ENCODE data around the gene VGLL4. TPM values are rescaled to one million over a fixed set of nuclear protein-coding genes. Genes with fewer than 3 reads are reported as not detected.

Gene VGLL4
- total RNA-seq, 4 donors from 2014 or later, result 66.8 to 86.5 (median 75.9) TPM

DNA sequence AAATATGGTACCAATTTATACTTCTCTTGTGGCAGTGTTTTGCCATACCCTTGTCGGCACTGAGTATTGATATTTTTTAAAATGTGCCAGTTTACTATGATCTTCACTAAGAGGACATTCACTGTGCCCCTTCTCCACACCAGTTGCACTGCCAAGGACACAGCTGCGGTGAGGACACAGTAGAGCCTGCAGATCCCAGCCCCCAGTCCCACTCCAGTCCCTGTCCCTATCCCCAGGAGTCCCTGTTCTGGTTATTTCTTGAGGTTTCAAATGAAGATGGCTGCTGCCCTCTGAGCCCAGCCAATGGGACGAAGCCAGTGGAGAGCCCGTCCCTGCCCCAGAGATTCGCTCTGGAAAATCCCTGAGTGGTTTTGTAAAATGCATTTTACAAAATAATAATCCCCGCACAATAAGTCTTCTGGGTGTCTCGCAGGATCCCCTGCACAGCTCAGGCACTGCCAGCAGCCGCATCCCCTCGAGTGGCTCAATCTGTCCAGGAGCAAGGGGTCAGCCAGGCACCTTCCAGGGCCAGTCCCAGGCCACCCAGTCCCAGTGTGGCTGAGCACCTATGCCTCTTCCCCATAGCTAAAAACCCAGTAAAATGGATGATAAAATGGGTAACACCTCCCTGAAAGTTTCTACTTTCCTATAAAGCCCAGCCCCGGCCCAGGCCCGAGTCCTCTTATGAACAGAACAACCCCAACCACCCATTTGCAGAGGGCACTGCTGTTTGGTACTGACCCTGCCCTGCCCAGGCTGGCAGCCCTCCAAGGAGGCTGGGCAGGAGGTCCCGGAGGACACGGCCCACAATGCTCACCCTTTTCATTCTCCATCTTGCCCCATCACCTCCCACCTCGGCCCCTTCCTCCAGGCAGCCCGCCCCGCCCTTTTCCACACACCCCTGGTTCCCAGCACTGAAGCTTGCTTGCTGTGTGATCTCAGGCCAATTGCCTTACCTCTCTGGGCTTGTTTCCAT, 91.1 kb downstream of the VGLL4 start:
- Histone ChIP-seq H3K27me3 (no peaks in the 10 kb centered on the region), H3K4me3 (no peak overlapping the region), H3K27ac (peak overlapping the region; percentile 3), H3K36me3 (peaks cover 15% of the 10 kb centered on the region), H3K4me1 (peaks cover 50% of the 10 kb centered on the region), H3K9me3 (no peaks in the 10 kb centered on the region)
- no peak for TF ChIP-seq EP300 (IDR thresholded peaks at IDR 0.05)
- no peak for TF ChIP-seq POLR2AphosphoS5 (IDR thresholded peaks at IDR 0.05)
- TF ChIP-seq, protein P1, sequence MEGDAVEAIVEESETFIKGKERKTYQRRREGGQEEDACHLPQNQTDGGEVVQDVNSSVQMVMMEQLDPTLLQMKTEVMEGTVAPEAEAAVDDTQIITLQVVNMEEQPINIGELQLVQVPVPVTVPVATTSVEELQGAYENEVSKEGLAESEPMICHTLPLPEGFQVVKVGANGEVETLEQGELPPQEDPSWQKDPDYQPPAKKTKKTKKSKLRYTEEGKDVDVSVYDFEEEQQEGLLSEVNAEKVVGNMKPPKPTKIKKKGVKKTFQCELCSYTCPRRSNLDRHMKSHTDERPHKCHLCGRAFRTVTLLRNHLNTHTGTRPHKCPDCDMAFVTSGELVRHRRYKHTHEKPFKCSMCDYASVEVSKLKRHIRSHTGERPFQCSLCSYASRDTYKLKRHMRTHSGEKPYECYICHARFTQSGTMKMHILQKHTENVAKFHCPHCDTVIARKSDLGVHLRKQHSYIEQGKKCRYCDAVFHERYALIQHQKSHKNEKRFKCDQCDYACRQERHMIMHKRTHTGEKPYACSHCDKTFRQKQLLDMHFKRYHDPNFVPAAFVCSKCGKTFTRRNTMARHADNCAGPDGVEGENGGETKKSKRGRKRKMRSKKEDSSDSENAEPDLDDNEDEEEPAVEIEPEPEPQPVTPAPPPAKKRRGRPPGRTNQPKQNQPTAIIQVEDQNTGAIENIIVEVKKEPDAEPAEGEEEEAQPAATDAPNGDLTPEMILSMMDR (IDR thresholded peaks at IDR 0.05), result no peak
- TF ChIP-seq POLR2A (IDR thresholded peaks at IDR 0.05), result no peak
- WGBS, result 89% methylated on average over 16 of the region's 16 CpGs
- peak in 1 of 2 donors; percentile 63 for DNase-seq (ENCODE audit: low spot score in 2 of 2)

DNA sequence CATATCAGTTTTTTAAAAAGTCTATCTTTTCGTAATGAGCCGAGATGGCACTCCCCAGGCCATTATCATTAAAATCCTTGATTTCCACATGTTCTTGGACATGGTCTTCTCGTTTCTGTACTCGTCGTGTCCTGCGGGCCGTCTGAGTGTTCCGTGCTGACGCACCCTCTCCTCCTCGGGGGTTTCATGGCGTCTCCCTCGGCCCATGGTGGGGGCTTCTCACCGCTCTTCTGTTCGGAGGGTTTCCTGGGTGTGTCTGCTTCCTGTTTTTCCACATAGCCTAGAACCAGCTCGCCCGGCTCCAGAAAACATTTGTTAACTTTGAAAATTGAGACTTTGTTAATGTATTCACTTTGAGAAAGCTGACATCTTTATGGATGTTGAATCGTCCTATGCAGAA, 92.7 kb downstream of the VGLL4 start:
- Histone ChIP-seq H3K27me3 (no peaks in the 10 kb centered on the region), H3K36me3 (peaks cover 16% of the 10 kb centered on the region), H3K9me3 (no peaks in the 10 kb centered on the region), H3K4me3 (no peak overlapping the region), H3K4me1 (peaks cover 34% of the 10 kb centered on the region), H3K27ac (peak overlapping the region; percentile 57)
- TF ChIP-seq POLR2A (IDR thresholded peaks at IDR 0.05), result no peak
- TF ChIP-seq EP300 (IDR thresholded peaks at IDR 0.05), result no peak
- TF ChIP-seq, protein P1 (IDR thresholded peaks at IDR 0.05), result no peak
- no peak for TF ChIP-seq POLR2AphosphoS5 (IDR thresholded peaks at IDR 0.05)
- peak in 1 of 2 donors; percentile 81 for DNase-seq (ENCODE audit: low spot score in 2 of 2)
- WGBS, result 40% methylated on average over 17 of the region's 17 CpGs

DNA sequence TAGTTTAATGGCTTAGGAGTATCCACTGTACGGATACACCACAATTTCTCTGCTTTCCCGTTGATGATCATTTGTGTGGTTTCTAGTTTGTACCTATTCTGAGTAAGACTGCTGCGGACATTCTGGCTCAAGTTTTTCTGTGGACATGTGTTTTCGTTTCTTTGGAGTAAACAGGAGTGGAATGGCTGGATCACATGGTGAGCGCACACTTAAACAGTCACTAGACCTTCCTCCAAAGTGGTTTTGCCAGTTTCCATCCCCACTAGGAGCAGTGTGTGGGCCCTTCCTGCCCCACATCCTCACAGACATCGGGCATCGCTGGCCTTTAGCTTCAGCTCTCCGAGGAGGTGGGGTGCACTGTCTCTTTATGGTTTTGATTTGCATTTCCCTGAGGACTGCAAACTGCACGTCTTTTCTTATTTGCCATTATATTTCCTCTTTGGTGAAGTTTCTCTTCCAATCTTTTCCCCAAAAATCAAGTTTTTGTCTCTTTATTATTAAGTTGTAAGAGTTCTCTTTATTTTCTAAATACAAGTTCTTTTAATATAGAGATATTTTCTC, 94.1 kb downstream of the VGLL4 start:
- WGBS, result 66% methylated on average over 9 of the region's 9 CpGs
- Histone ChIP-seq H3K4me1 (peaks cover 35% of the 10 kb centered on the region), H3K27me3 (no peaks in the 10 kb centered on the region), H3K36me3 (peaks cover 12% of the 10 kb centered on the region), H3K9me3 (no peaks in the 10 kb centered on the region), H3K27ac (no peak overlapping the region), H3K4me3 (no peak overlapping the region)
- TF ChIP-seq, protein P1 (IDR thresholded peaks at IDR 0.05), result no peak
- TF ChIP-seq POLR2A (IDR thresholded peaks at IDR 0.05), result no peak
- no peak for TF ChIP-seq EP300 (IDR thresholded peaks at IDR 0.05)
- no peak for TF ChIP-seq POLR2AphosphoS5 (IDR thresholded peaks at IDR 0.05)
- DNase-seq (ENCODE audit: low spot score in 2 of 2), result peak in 1 of 2 donors; percentile 38

DNA sequence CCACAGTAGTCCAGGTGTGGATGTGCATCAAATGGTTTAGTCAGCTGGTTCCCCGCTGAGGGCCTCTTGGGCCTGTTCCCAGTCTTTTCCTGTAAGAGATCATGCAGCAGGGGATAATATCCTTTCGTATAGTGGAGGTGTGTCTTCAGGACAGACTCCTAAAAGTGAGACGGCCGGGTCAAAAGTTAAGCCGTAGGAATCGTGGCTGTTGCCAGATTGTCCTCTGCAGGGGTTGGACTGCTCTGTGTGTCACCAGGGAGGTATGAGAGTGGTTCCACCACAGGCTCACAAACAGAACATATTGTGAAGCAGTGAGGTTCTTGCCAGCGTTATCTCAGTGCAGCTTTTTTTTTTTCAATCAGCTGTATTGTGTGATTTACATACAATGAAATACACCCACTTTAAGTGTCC, 95.0 kb downstream of the VGLL4 start:
- 47% methylated on average over 7 of the region's 7 CpGs for WGBS
- H3K36me3 ChIP-seq, result peaks cover 4% of the 10 kb centered on the region
- DNase-seq (ENCODE audit: low spot score in 2 of 2), result peak in 1 of 2 donors; percentile 50
- H3K4me3 ChIP-seq, result no peak overlapping the region
- no peak for TF ChIP-seq POLR2AphosphoS5 (IDR thresholded peaks at IDR 0.05)
- no peak for TF ChIP-seq POLR2A (IDR thresholded peaks at IDR 0.05)
- TF ChIP-seq EP300 (IDR thresholded peaks at IDR 0.05), result no peak
- TF ChIP-seq, protein P1 (IDR thresholded peaks at IDR 0.05), result no peak
- no peak overlapping the region for H3K27ac ChIP-seq
- H3K27me3 ChIP-seq, result no peaks in the 10 kb centered on the region
- peaks cover 31% of the 10 kb centered on the region for H3K4me1 ChIP-seq
- no peaks in the 10 kb centered on the region for H3K9me3 ChIP-seq

DNA sequence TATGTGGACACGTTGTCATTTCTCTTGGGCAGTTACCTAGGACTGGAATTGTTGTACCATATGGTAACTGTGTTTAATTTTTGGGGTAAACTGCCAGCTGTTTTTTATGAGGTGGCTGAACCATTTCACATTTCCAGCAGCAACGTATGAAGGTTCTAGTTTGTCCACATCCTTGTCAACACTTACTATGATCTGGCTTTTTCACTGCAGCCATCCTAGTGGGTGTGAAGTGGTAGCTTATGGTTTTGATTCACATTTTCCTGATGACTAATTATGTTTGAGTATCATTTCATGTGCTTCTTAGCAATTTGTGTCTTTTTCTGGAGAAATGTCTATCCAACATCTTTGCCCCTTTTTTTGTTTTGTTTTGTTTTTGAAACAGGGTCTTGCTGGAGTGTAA, 96.2 kb downstream of the VGLL4 start:
- Histone ChIP-seq H3K4me1 (peaks cover 22% of the 10 kb centered on the region), H3K4me3 (no peak overlapping the region), H3K27me3 (no peaks in the 10 kb centered on the region), H3K27ac (no peak overlapping the region), H3K9me3 (no peaks in the 10 kb centered on the region), H3K36me3 (peaks cover 4% of the 10 kb centered on the region)
- WGBS, result 88% methylated on average over 2 of the region's 2 CpGs
- no peak for TF ChIP-seq POLR2A (IDR thresholded peaks at IDR 0.05)
- TF ChIP-seq POLR2AphosphoS5 (IDR thresholded peaks at IDR 0.05), result no peak
- TF ChIP-seq, protein P1 (IDR thresholded peaks at IDR 0.05), result no peak
- TF ChIP-seq EP300 (IDR thresholded peaks at IDR 0.05), result no peak
- DNase-seq (ENCODE audit: low spot score in 2 of 2), result no peak
